ENCODE results near the gene ARVCF. TPM values are rescaled to one million over a fixed set of nuclear protein-coding genes. Genes with fewer than 3 reads are reported as not detected.

ARVCF gene
- total and polyA plus RNA-seq, 9 of the 15 experiments (the other 6 are each of a cell fraction or from before 2014, with no cell fraction given): 0.03 to 97.4 (median 15.6) TPM

GRCh38 chr22:20021196-20022181, 4.9 kb upstream of the ARVCF start (continued):
- TF ChIP-seq ZNF583 (CRISPR knock-in tag; IDR thresholded peaks at IDR 0.05): peak; percentile 80; the same call in 1 of the 2 replicates
- peak; percentile 28 for TF ChIP-seq ZNF239 (CRISPR knock-in tag; IDR thresholded peaks at IDR 0.05)
- peak; percentile 54; the same call in 1 of the 2 replicates for TF ChIP-seq KLF1 (tag; IDR thresholded peaks at IDR 0.05)
- peak in 1 of 2 experiments; percentile 71; a peak in 2 of 4 replicates for TF ChIP-seq MAZ (CRISPR knock-in tag; conservative IDR thresholded peaks at IDR 0.05 in 1 of 2, IDR thresholded peaks at IDR 0.05 in 1 of 2)
- no peak for TF ChIP-seq BACH1 (tag; IDR thresholded peaks at IDR 0.05)
- TF ChIP-seq ELF4 (CRISPR knock-in tag; IDR thresholded peaks at IDR 0.05): peak; percentile 93
- peak; percentile 53 for TF ChIP-seq MXD1 (CRISPR knock-in tag; IDR thresholded peaks at IDR 0.05; ENCODE audit: borderline replicate concordance, poor library complexity, severe bottlenecking)
- TF ChIP-seq IRF1 (CRISPR knock-in tag; IDR thresholded peaks at IDR 0.05; ENCODE audit: borderline replicate concordance): no peak
- peak; percentile 75; the same call in 1 of the 2 replicates for TF ChIP-seq ZNF253 (CRISPR knock-in tag; conservative IDR thresholded peaks at IDR 0.05)
- no peak for TF ChIP-seq THRAP3 (IDR thresholded peaks at IDR 0.05; ENCODE audit: borderline replicate concordance)
- TF ChIP-seq TSHZ1 (CRISPR knock-in tag; IDR thresholded peaks at IDR 0.05): peak; percentile 69
- no peak for TF ChIP-seq ZC3H8 (IDR thresholded peaks at IDR 0.05)
- TF ChIP-seq SNRNP70 (optimal IDR thresholded peaks at IDR 0.05; ENCODE audit: low read depth, low read length): no peak
- TF ChIP-seq HNRNPLL (IDR thresholded peaks at IDR 0.05; ENCODE audit: low read depth, low read length, poor library complexity, severe bottlenecking): no peak
- peak; percentile 95 for TF ChIP-seq HOMEZ (CRISPR knock-in tag; IDR thresholded peaks at IDR 0.05)
- TF ChIP-seq THRA (IDR thresholded peaks at IDR 0.05): no peak
- no peak for TF ChIP-seq ZNF24 (IDR thresholded peaks at IDR 0.05)
- TF ChIP-seq ARID1B (IDR thresholded peaks at IDR 0.05): no peak
- peak; percentile 71; the same call in 1 of the 2 replicates for TF ChIP-seq E2F3 (CRISPR knock-in tag; IDR thresholded peaks at IDR 0.05)

Data from K562 (cell line).